Hepatocyte (in vitro differentiated cells): ENCODE results near the gene IGSF23. TPM values are rescaled to one million over a fixed set of nuclear protein-coding genes. Genes with fewer than 3 reads are reported as not detected.
A peak's percentile ranks its signal among the peaks of the same experiment; 100 is the strongest.

Source experiments
- DNase-seq: peaks from one replicate; pipeline ENCODE4 v3.0.0-alpha.2; 2016; ENCODE audit warnings: low spot score
- H2AFZ ChIP-seq: fragments of 200-600 bp; sonication (generic); 2 replicates; pipeline ENCODE4 v1.6.0; 2016; ENCODE audit warnings: antibody characterized with exemption, mild to moderate bottlenecking
- H3K27ac ChIP-seq: fragments of 200-600 bp; sonication (generic); 2 replicates; pipeline ENCODE4 v1.5.1; 2016; ENCODE audit warnings: mild to moderate bottlenecking
- H3K27me3 ChIP-seq: fragments of 200-600 bp; sonication (generic); 2 replicates; pipeline ENCODE4 v1.6.1; 2016
- H3K36me3 ChIP-seq: fragments of 200-600 bp; sonication (generic); replicated peaks from 2 replicates; pipeline ENCODE4 v1.5.1; 2016; ENCODE audit warnings: low read depth; ENCODE audit not compliant: insufficient read depth
- H3K4me1 ChIP-seq: fragments of 200-600 bp; sonication (generic); 2 replicates; pipeline ENCODE4 v1.5.1; 2016; ENCODE audit warnings: mild to moderate bottlenecking, moderate library complexity; ENCODE audit not compliant: insufficient read depth
- H3K4me2 ChIP-seq: fragments of 200-600 bp; sonication (generic); 2 replicates; pipeline ENCODE4 v1.6.0; 2016
- H3K4me3 ChIP-seq: fragments of 200-600 bp; sonication (generic); 2 replicates; pipeline ENCODE4 v1.5.1; 2016; ENCODE audit warnings: mild to moderate bottlenecking
- H3K79me2 ChIP-seq: fragments of 200-600 bp; sonication (generic); 2 replicates; pipeline ENCODE4 v1.6.0; 2017; ENCODE audit warnings: mild to moderate bottlenecking
- H3K9me2 ChIP-seq: fragments of 200-600 bp; sonication (generic); replicated peaks from 2 replicates; pipeline ENCODE4 v1.6.0; 2017; ENCODE audit warnings: mild to moderate bottlenecking; ENCODE audit not compliant: insufficient read depth
- H3K9me3 ChIP-seq: fragments of 200-600 bp; sonication (generic); 2 replicates; pipeline ENCODE4 v1.5.1; 2016; ENCODE audit warnings: low read depth, mild to moderate bottlenecking
- H4K20me1 ChIP-seq: fragments of 200-600 bp; sonication (generic); 2 replicates; pipeline ENCODE4 v1.6.0; 2016; ENCODE audit warnings: mild to moderate bottlenecking; ENCODE audit not compliant: insufficient read depth, poor library complexity, severe bottlenecking
- CTCF ChIP-seq: fragments of 200-600 bp; sonication (generic); IDR thresholded peaks from 2 replicates; pipeline ENCODE4 v1.5.1; 2016; ENCODE audit warnings: antibody characterized with exemption, mild to moderate bottlenecking; ENCODE audit not compliant: poor library complexity
- EZH2 ChIP-seq: fragments of 200-600 bp; sonication (generic); IDR thresholded peaks from 2 replicates; pipeline ENCODE4 v1.6.1; 2016; ENCODE audit warnings: antibody characterized with exemption, mild to moderate bottlenecking, borderline replicate concordance
- EZH2phosphoT487 ChIP-seq: fragments of 200-600 bp; sonication (generic); IDR thresholded peaks from one replicate; pipeline ENCODE4 v1.6.1; 2018; ENCODE audit warnings: antibody characterized with exemption, mild to moderate bottlenecking, low read depth, moderate library complexity; ENCODE audit not compliant: unreplicated experiment, severe bottlenecking
- WGBS: methylation state at CpG from one replicate; pipeline ENCODE4 v1.1.6; 2016; ENCODE audit warnings: low lambda C conversion rate; ENCODE audit errors: missing lambda C conversion rate; 5-methylcytosine and 5-hydroxymethylcytosine counted together
- polyA plus RNA-seq: library from polyadenylated mRNA; unstranded; fragments of >200 nt; fragmentation: Nextera tagmentation; extraction: Ambion mirVana; gene quantifications from 2 replicates; pipeline ENCODE4 v1.2.1, GENCODE V29; 2016
- total RNA-seq: library from RNA; depleted of rRNA; stranded (reverse); fragments of >200 nt; gene quantifications from 2 replicates; pipeline ENCODE4 v1.2.3, GENCODE V29; 2014

Gene IGSF23
- total and polyA plus RNA-seq, 2 experiments from 2014 or later, result 2.1 to 3.8 TPM

- Histone ChIP-seq H3K27me3 (no peaks in the 10 kb centered on the region), H3K9me2 (no peaks in the 10 kb centered on the region), H3K4me3 (no peak overlapping the region), H3K4me1 (peaks cover 14% of the 10 kb centered on the region), H3K4me2 (no peak overlapping the region), H3K36me3 (no peaks in the 10 kb centered on the region), H3K9me3 (no peaks in the 10 kb centered on the region), H4K20me1 (no peaks in the 10 kb centered on the region), H3K27ac (peak overlapping the region; percentile 88), H2AFZ (no peak overlapping the region), H3K79me2 (no peaks in the 10 kb centered on the region)
- DNase-seq, result no peak
- WGBS, result 94% methylated on average over 10 of the region's 10 CpGs
- TF ChIP-seq EZH2 (no peak), EZH2phosphoT487 (no peak), CTCF (no peak)
Observed at GRCh38 chr19:44614313-44614712, 950 bp downstream of the IGSF23 start.

- H3K27ac ChIP-seq, result peak overlapping the region; percentile 88
- 38% methylated on average over 3 of the region's 5 CpGs for WGBS
Observed at GRCh38 chr19:44615863-44616247, 2.5 kb downstream of the IGSF23 start.

GRCh38 chr19:44617110-44617880 lies 3.9 kb downstream of the IGSF23 start:
- H3K4me3 ChIP-seq, result no peak overlapping the region
- 82% methylated on average over 7 of the region's 8 CpGs for WGBS
- H3K36me3 ChIP-seq, result no peaks in the 10 kb centered on the region
- no peaks in the 10 kb centered on the region for H3K9me3 ChIP-seq
- no peaks in the 10 kb centered on the region for H3K27me3 ChIP-seq
- no peak overlapping the region for H3K4me2 ChIP-seq
- H3K79me2 ChIP-seq, result no peaks in the 10 kb centered on the region
- no peaks in the 10 kb centered on the region for H3K9me2 ChIP-seq
- no peak overlapping the region for H2AFZ ChIP-seq
- no peak for DNase-seq
- H3K27ac ChIP-seq, result peak overlapping the region; percentile 88
- peaks cover 12% of the 10 kb centered on the region for H3K4me1 ChIP-seq
- TF ChIP-seq EZH2phosphoT487 (no peak), EZH2 (no peak), CTCF (no peak)
- H4K20me1 ChIP-seq, result no peaks in the 10 kb centered on the region

More at GRCh38 chr19:44615863-44616247, 2.5 kb downstream of the IGSF23 start:
- peak; percentile 38 for DNase-seq
- Histone ChIP-seq H3K9me3 (no peaks in the 10 kb centered on the region), H3K4me2 (peak overlapping the region; percentile 26), H3K4me1 (peaks cover 14% of the 10 kb centered on the region), H3K9me2 (no peaks in the 10 kb centered on the region), H2AFZ (no peak overlapping the region), H4K20me1 (no peaks in the 10 kb centered on the region), H3K79me2 (no peaks in the 10 kb centered on the region), H3K4me3 (no peak overlapping the region), H3K27me3 (no peaks in the 10 kb centered on the region), H3K36me3 (no peaks in the 10 kb centered on the region)
- no peak for TF ChIP-seq CTCF
- TF ChIP-seq EZH2, result no peak
- TF ChIP-seq EZH2phosphoT487, result no peak
